GM21825 (cell line): Measurements from ENCODE around the gene KLHL40.

ENCODE experiments used
- ATAC-seq: cut with Tn5 transposase; IDR thresholded peaks from one replicate; pipeline ENCODE4 v1.9.1; 2021; ENCODE audit warnings: mild to moderate bottlenecking, moderate library complexity; ENCODE audit not compliant: unreplicated experiment

Gene KLHL40

GRCh38 chr3:42702066-42702951 lies 17.0 kb downstream of the KLHL40 start, which contains the start of gene HHATL:
HHATL (minus strand) TSS chr3:42702798; CDS start chr3:42700826, 1,972 bp downstream.
- ATAC-seq, result no peak

GRCh38 chr3:42702982-42703694 lies 17.8 kb downstream of the KLHL40 start:
- ATAC-seq, result no peak

- ATAC-seq, result no peak
Observed at GRCh38 chr3:42703695-42704025, 18.3 kb downstream of the KLHL40 start.

DNA sequence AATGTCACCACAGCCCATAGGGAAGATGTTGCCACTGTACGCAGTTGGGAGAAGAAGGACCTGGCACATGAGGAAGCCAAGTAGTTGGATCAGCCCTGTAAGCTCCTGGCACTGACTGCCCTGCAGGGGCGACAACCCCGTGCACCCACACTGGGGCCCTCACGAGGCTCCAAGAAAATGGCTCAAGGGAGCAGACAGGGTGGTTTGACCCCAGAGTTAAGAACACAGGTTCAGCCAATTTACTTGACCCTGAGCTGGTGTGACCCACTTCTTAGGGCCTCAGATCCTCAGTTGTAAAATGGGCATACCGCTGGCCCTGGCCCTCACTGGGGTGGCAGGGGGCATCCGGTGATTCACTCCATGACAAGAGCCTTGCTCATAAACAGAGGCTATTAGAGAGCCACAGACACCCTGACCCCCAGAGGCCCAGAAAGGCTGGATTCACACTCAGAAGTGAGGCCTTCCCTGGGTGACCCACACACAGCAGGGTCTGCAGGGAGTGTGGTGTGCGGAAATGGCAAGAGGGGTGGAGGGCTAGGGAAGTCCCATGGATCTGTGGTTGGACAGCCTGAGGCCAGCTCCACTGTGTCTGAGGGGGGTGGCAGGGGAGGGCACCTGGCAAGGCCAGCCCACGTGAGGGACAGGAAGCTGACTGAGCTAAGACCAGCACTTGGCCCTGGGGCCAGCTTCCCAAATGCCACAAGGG lies 19.0 kb downstream of the KLHL40 start:
- no peak for ATAC-seq

DNA sequence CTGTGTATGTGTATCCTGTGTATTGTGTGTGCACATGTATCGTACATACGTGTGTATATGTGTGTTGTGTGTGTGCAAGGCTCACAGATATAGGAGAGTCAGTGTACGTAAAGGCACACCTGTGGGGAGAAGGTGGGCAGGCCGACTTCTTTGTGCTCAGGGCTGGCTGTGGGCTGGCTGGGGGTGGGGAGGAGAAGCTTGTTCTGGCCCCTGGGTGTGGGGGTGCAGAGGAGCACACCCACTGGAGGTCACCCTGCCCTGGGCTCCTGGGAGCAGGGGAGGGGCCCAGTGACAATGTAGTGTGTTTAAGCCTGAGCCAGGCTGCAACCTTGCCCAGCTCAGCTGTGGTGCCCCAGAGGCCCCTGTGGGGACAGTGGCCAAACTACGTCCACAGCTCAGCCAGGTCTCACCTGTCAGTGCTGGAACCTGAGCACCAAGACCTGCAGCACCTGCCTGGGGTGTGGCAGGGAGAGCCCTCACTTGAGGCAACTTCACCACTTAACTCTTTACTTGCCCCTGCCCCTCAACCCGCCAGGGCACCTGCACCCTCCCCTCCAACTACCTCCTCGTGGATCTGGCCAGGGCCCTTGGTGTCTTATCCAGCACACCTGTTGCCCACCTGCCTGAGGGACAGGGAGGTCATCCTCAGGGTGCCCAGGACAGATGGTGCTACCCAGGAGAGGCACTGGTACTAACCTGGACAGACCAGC lies 19.9 kb downstream of the KLHL40 start:
- ATAC-seq, result no peak

GRCh38 chr3:42705962-42706585 lies 20.7 kb downstream of the KLHL40 start:
- ATAC-seq, result no peak

DNA sequence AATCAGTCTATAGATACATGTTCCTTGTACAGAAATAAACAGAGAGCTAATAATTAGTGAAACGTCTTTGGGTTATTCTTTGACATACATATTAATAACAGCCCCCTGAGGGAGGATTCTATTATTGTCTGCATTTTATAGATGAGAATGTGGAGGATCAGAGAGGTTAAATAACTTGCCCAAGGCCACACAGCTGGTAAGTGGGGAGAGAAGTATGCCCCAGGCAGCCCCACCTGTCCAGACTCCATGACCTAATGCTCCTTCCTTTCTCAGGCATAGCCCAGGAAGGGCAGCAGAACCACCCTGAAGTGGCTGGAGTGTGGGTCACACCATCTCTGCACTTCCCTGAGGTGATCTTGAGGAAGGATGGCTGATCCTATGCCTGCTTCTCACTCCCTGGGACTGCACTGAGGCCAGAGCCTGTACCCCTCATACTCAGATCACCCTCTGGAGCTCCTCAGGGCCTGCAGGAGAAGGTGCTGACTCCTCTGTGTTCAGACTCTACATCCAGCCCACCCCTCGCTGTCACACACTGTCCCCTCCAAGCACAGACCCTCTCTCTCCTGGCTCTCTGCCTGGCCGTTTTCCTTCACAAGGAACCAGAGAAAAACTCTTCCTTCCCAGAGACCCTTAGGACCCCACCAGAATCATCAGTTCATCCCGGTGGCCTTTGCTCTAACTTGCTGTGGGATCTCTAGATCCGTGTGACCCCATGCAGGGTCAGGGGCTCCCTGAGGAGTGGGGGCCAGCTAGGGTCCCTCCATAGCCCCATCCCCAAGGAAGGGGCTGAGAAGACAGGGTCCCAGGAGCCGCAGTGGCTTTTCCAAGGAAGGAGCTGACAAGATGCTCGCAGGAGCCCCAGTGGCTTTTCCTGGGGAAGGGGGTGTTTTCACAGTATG lies 21.6 kb downstream of the KLHL40 start:
- no peak for ATAC-seq

- ATAC-seq, result no peak
Observed at GRCh38 chr3:42707620-42708355, 22.5 kb downstream of the KLHL40 start.

GRCh38 chr3:42708611-42709151 lies 23.3 kb downstream of the KLHL40 start:
- ATAC-seq, result no peak

GRCh38 chr3:42709621-42710020 lies 24.3 kb downstream of the KLHL40 start:
- ATAC-seq, result no peak

DNA sequence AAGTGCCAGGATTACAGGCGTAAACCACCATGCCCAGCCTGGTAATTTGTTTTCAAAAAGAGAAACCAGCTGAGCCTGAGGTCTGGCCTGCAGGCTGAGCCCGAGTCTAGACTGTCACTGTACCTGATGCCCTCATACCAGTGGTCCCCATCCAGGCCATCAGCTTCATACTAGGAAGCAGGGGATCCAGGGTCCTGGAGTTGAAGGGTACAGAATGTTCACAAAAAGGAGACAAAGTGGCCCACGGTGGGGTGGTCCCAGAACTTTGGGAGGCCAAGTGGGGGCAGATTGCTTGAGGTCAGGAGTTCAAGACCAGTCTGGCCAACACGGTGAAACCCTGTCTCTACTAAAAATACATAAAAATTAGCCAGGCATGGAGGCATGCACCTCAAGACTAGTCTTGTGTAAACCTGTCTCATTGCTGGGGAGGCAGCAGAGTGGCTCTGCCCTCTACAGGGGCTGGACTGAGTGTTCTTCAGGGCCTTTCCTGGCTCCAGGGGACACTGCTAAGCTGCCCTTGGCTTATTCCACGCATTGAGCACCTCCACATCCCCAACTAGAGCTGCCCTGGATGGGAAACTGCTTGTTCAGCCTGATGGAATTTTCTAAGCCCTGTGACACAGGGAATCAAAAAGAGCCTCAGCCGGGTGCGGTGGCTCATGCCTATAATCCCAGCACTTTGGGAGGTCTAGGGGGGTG lies 25.1 kb downstream of the KLHL40 start:
- no peak for ATAC-seq

DNA sequence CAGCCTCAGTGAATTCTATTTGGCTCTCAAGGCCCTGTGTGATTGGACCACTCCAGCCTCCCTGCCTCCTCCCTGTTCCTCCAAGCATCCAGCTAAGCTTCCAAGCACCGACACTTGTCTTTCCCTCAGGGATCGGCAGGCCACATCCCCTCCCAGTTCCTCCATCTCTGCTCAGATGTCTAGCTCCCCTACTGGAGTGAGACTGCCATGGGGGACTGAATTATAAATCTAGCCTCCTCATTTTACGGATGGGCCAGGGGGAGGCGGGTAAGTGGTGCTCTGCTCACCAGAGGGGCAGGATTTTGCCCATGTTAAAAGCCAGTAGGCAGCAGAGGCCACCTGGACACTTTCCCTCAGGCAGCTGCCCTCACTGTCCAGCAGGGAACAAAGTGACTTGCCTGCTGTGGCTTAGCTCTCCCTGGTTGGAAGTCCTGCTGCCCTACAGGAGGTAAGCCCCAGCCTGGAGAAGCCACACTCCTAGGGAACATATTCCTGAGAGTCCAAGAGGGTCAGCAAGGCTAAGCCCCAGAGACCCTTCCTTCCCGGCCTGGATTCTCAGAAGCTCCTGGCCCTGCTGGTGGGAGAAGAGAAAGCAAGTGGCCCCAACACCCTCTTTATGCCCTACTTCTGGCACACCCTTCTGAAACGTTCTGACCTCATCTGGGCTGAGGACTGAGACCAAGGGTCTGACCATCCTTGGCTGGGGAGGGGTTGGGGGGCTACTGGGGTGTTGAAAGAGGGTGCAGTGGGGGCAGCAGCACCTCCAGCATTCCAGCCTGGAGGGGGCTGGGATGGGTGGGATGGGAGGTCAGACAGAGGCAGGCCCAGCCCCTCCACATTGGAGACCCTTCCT lies 26.4 kb downstream of the KLHL40 start:
- ATAC-seq, result no peak

DNA sequence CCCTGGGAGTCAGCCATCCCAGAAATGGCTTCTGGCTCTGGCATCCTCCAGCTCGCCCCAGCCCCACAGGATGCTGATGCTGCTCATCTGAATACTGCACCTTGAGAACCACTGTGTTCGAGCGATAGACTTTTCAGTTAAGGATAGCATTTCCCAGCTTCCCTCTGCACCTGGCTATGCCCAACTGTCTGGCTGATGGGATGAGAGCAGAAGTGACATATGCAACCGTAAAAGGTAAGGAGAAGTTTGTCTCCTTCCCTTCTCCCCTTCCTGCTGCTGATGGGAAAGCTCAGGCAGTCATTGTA lies 27.0 kb downstream of the KLHL40 start:
- ATAC-seq, result no peak

- no peak for ATAC-seq
Observed at GRCh38 chr3:42712688-42713372, 27.5 kb downstream of the KLHL40 start.

GRCh38 chr3:42713747-42714146 lies 28.4 kb downstream of the KLHL40 start:
- no peak for ATAC-seq

GRCh38 chr3:42714171-42714852 lies 29.0 kb downstream of the KLHL40 start:
- ATAC-seq, result no peak
